K562 (cell line): Measurements from ENCODE around the gene NECTIN4. TPM values are rescaled to one million over a fixed set of nuclear protein-coding genes. Genes with fewer than 3 reads are reported as not detected.

ENCODE experiments used
- ATF3 ChIP-seq, 2 experiments: fragments of 450-650 bp in 1 of 2; sonication (generic) in 1 of 2; formaldehyde crosslinking in 1 of 2; IDR thresholded peaks in 1 of 2; conservative IDR thresholded peaks in 1 of 2; 2 replicates each; pipeline versions ENCODE4 v1.6.1 to v1.8.1; 2016 to 2023; ENCODE audit warnings: mild to moderate bottlenecking in 2 of 2, moderate library complexity in 2 of 2, inconsistent platforms in 1 of 2, missing genetic modification reagents in 1 of 2
- ELF1 ChIP-seq: fragments of 200-800 bp; sonication (Bioruptor generic); IDR thresholded peaks from 2 replicates; pipeline ENCODE4 v1.6.1; 2016; ENCODE audit warnings: missing genetic modification characterization, missing compliant biosample characterization
- KDM2B ChIP-seq: fragments of 250-450 bp; sonication (Bioruptor Pico); IDR thresholded peaks from 2 replicates; pipeline ENCODE4 v1.8.0; 2021; ENCODE audit warnings: mild to moderate bottlenecking, moderate library complexity
- KLF1 ChIP-seq: fragments of 450-650 bp; IDR thresholded peaks from 2 replicates; pipeline ENCODE4 v1.6.1; 2016; ENCODE audit warnings: missing genetic modification characterization, missing compliant biosample characterization
- LCOR ChIP-seq: sonication (generic); formaldehyde crosslinking; IDR thresholded peaks from 2 replicates; pipeline ENCODE4 v1.8.0; 2022; ENCODE audit warnings: mild to moderate bottlenecking, missing genetic modification reagents
- NFATC3 ChIP-seq: fragments of 450-650 bp; IDR thresholded peaks from 2 replicates; pipeline ENCODE4 v1.6.1; 2017; ENCODE audit warnings: mild to moderate bottlenecking
- OTX1 ChIP-seq: fragments of 450-650 bp; formaldehyde crosslinking; IDR thresholded peaks from 2 replicates; pipeline ENCODE4 v1.4.0; 2022; ENCODE audit warnings: mild to moderate bottlenecking
- POLR2A ChIP-seq: fragments of 450-650 bp; conservative IDR thresholded peaks from 2 replicates; pipeline ENCODE4 v1.6.1; 2016
- U2AF1 ChIP-seq: fragments of 200-400 bp; formaldehyde crosslinking; optimal IDR thresholded peaks from 2 replicates; pipeline ENCODE3; 2017; ENCODE audit warnings: mild to moderate bottlenecking, low read depth, low read length, moderate library complexity
- ZBTB1 ChIP-seq: sonication (generic); formaldehyde crosslinking; IDR thresholded peaks from 2 replicates; pipeline ENCODE4 v1.8.1; 2023; ENCODE audit warnings: missing genetic modification reagents, low read depth, mild to moderate bottlenecking, borderline replicate concordance
- ZNF174 ChIP-seq: fragments of 250-450 bp; sonication (Bioruptor Pico); IDR thresholded peaks from 2 replicates; pipeline ENCODE4 v1.4.0; 2020; ENCODE audit warnings: mild to moderate bottlenecking
- ZSCAN29 ChIP-seq: fragments of 450-650 bp; IDR thresholded peaks from 2 replicates; pipeline ENCODE4 v1.6.1; 2017
- polyA plus RNA-seq, 8 experiments: library from polyadenylated mRNA; depleted of rRNA in 4 of 8; stranded (reverse) in 5 of 8; unstranded in 3 of 8; fragments of >200 nt; fragmentation: Nextera tagmentation in 2 of 8; fragmentation: Illumina TruSeq in 1 of 8; extraction: Ambion mirVana in 2 of 8; extraction: Trizol in 1 of 8; gene quantifications; 2 replicates each; pipeline versions ENCODE4 v1.2.1 to v1.2.3, GENCODE V29; 2011 to 2014; ENCODE audit warnings: inconsistent platforms in 1 of 8, missing spikeins in 1 of 8
- total RNA-seq, 7 experiments: library from RNA; depleted of rRNA in 6 of 7; stranded (reverse); fragments of >200 nt in 6 of 7; fragmentation: Illumina TruSeq in 2 of 7; extraction: Trizol in 2 of 7; gene quantifications; 2 replicates each; pipeline versions ENCODE4 v1.2.1 to v1.2.3, GENCODE V29; 2011 to 2021; ENCODE audit warnings: low replicate concordance in 1 of 7
- TF ChIP-seq, protein P1 (sequence below): fragments of 450-650 bp; IDR thresholded peaks from 2 replicates; pipeline ENCODE4 v1.6.1; 2018; ENCODE audit warnings: mild to moderate bottlenecking, low read depth; ENCODE audit not compliant: partially characterized antibody
- TF ChIP-seq, protein P2 (sequence below), 2 experiments: fragments of 450-650 bp; IDR thresholded peaks; 2 replicates each; pipeline ENCODE4 v1.6.1; 2016
- TF ChIP-seq, protein P3 (sequence below): sonication (generic); formaldehyde crosslinking; IDR thresholded peaks from 2 replicates; pipeline ENCODE4 v1.8.0; 2022; ENCODE audit warnings: missing genetic modification reagents, mild to moderate bottlenecking, borderline replicate concordance

NECTIN4 gene
- total and polyA plus RNA-seq, 9 of the 15 experiments (the other 6 are each of a cell fraction or from before 2014, with no cell fraction given): 0.01 to 0.09 TPM; not detected in 7

- TF ChIP-seq, protein P1, sequence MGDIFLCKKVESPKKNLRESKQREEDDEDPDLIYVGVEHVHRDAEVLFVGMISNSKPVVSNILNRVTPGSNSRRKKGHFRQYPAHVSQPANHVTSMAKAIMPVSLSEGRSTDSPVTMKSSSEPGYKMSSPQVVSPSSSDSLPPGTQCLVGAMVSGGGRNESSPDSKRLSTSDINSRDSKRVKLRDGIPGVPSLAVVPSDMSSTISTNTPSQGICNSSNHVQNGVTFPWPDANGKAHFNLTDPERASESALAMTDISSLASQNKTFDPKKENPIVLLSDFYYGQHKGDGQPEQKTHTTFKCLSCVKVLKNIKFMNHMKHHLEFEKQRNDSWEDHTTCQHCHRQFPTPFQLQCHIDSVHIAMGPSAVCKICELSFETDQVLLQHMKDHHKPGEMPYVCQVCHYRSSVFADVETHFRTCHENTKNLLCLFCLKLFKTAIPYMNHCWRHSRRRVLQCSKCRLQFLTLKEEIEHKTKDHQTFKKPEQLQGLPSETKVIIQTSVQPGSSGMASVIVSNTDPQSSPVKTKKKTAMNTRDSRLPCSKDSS: no peak
- TF ChIP-seq ELF1: peak; percentile 96
- TF ChIP-seq, protein P2, sequence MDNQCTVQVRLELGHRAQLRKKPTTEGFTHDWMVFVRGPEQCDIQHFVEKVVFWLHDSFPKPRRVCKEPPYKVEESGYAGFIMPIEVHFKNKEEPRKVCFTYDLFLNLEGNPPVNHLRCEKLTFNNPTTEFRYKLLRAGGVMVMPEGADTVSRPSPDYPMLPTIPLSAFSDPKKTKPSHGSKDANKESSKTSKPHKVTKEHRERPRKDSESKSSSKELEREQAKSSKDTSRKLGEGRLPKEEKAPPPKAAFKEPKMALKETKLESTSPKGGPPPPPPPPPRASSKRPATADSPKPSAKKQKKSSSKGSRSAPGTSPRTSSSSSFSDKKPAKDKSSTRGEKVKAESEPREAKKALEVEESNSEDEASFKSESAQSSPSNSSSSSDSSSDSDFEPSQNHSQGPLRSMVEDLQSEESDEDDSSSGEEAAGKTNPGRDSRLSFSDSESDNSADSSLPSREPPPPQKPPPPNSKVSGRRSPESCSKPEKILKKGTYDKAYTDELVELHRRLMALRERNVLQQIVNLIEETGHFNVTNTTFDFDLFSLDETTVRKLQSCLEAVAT (IDR thresholded peaks at IDR 0.05): no peak
- TF ChIP-seq, protein P3, sequence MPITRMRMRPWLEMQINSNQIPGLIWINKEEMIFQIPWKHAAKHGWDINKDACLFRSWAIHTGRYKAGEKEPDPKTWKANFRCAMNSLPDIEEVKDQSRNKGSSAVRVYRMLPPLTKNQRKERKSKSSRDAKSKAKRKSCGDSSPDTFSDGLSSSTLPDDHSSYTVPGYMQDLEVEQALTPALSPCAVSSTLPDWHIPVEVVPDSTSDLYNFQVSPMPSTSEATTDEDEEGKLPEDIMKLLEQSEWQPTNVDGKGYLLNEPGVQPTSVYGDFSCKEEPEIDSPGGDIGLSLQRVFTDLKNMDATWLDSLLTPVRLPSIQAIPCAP (CRISPR knock-in tag): no peak
- peak; percentile 72; the same call in 1 of the 2 replicates for TF ChIP-seq ZSCAN29
- TF ChIP-seq NFATC3: peak; percentile 13; the same call in 1 of the 2 replicates
- 0 out of 2 replicates have a peak, but pooled peaks have one; percentile 60 for TF ChIP-seq ZBTB1 (CRISPR knock-in tag)
- no peak for TF ChIP-seq KDM2B
- no peak for TF ChIP-seq ZNF174
- peak; percentile 55; the same call in 1 of the 2 replicates for TF ChIP-seq LCOR (CRISPR knock-in tag)
- TF ChIP-seq ATF3 (IDR thresholded peaks at IDR 0.05): peak; percentile 88
- peak; percentile 59; the same call in 1 of the 2 replicates for TF ChIP-seq ATF3 (CRISPR knock-in tag; conservative IDR thresholded peaks at IDR 0.05)
- TF ChIP-seq KLF1: 0 out of 2 replicates have a peak, but pooled peaks have one; percentile 15
- TF ChIP-seq U2AF1: no peak
- peak; percentile 65 for TF ChIP-seq POLR2A
- TF ChIP-seq OTX1 (CRISPR knock-in tag): 0 out of 2 replicates have a peak, but pooled peaks have one; percentile 44
- TF ChIP-seq, all 486 proteins: peak for 144
These were observed 43.3 kb upstream of the NECTIN4 start, which contains the start of gene DEDD (continued) for GRCh38 chr1:161132410-161133219.
